ENCODE data around the gene MTMR12.

Gene MTMR12

GRCh38 chr5:32353420-32353819 lies 40.7 kb upstream of the MTMR12 start:
- DNase-seq (ENCODE audit: low read depth), result no peak
- no peak for TF ChIP-seq CTCF (IDR thresholded peaks at IDR 0.05; ENCODE audit: control insufficient read depth, extremely low read depth, insufficient read depth)
- H3K4me3 ChIP-seq (ENCODE audit: low read depth, low read length), result no peak overlapping the region

- H3K4me3 ChIP-seq (ENCODE audit: low read depth, low read length), result no peak overlapping the region
- no peak for TF ChIP-seq CTCF (IDR thresholded peaks at IDR 0.05; ENCODE audit: control insufficient read depth, extremely low read depth, insufficient read depth)
- DNase-seq (ENCODE audit: low read depth), result no peak
Observed at GRCh38 chr5:32352685-32353084, 39.9 kb upstream of the MTMR12 start.

GRCh38 chr5:32346869-32347268 lies 34.1 kb upstream of the MTMR12 start:
- no peak for DNase-seq (ENCODE audit: low read depth)
- no peak for TF ChIP-seq CTCF (IDR thresholded peaks at IDR 0.05; ENCODE audit: control insufficient read depth, extremely low read depth, insufficient read depth)

GRCh38 chr5:32343058-32343672 lies 30.4 kb upstream of the MTMR12 start:
- H3K4me3 ChIP-seq (ENCODE audit: low read depth, low read length), result no peak overlapping the region
- DNase-seq (ENCODE audit: low read depth), result no peak
- no peak for TF ChIP-seq CTCF (IDR thresholded peaks at IDR 0.05; ENCODE audit: control insufficient read depth, extremely low read depth, insufficient read depth)

More at GRCh38 chr5:32346869-32347268, 34.1 kb upstream of the MTMR12 start:
- H3K4me3 ChIP-seq (ENCODE audit: low read depth, low read length), result no peak overlapping the region

GRCh38 chr5:32342656-32343055 lies 29.9 kb upstream of the MTMR12 start:
- no peak for TF ChIP-seq CTCF (IDR thresholded peaks at IDR 0.05; ENCODE audit: control insufficient read depth, extremely low read depth, insufficient read depth)
- no peak for DNase-seq (ENCODE audit: low read depth)
- no peak overlapping the region for H3K4me3 ChIP-seq (ENCODE audit: low read depth, low read length)

GRCh38 chr5:32339878-32340277 lies 27.1 kb upstream of the MTMR12 start:
- TF ChIP-seq CTCF (IDR thresholded peaks at IDR 0.05; ENCODE audit: control insufficient read depth, extremely low read depth, insufficient read depth), result no peak
- no peak for DNase-seq (ENCODE audit: low read depth)
- H3K4me3 ChIP-seq (ENCODE audit: low read depth, low read length), result no peak overlapping the region

- DNase-seq (ENCODE audit: low read depth), result no peak
- H3K4me3 ChIP-seq (ENCODE audit: low read depth, low read length), result no peak overlapping the region
- no peak for TF ChIP-seq CTCF (IDR thresholded peaks at IDR 0.05; ENCODE audit: control insufficient read depth, extremely low read depth, insufficient read depth)
Observed at GRCh38 chr5:32339198-32339597, 26.5 kb upstream of the MTMR12 start.
